Esophagus muscularis mucosa (tissue), 4 donors: ENCODE results near the gene TSSK2. TPM values are rescaled to one million over a fixed set of nuclear protein-coding genes. Genes with fewer than 3 reads are reported as not detected.
"Not testable (repeated sequence)": the region's sequence is repeated elsewhere in the genome, so short reads cannot be mapped to it uniquely, and the experiment has no call there.

ENCODE experiments used
- DNase-seq: peaks from one replicate; pipeline ENCODE4 v3.0.0-alpha.2; 2017; ENCODE audit errors: extremely low spot score
- H3K27ac ChIP-seq, 4 donors: fragments of 200-600 bp; sonication (generic); replicated peaks in 1 of 4; 1 replicate in 3 of 4; 2 replicates in 1 of 4; pipeline ENCODE4 v1.5.1; 2016 to 2019; ENCODE audit warnings: mild to moderate bottlenecking in 1 of 4
- H3K27me3 ChIP-seq, 4 donors: fragments of 200-600 bp; sonication (generic); one replicate each; pipeline versions ENCODE4 v1.5.1 to v1.6.0; 2016 to 2019
- H3K36me3 ChIP-seq, 4 donors: fragments of 200-600 bp; sonication (generic); one replicate each; pipeline ENCODE4 v1.5.1; 2016 to 2019
- H3K4me1 ChIP-seq, 4 donors: fragments of 200-600 bp; sonication (generic); one replicate each; pipeline ENCODE4 v1.5.1; 2016 to 2019
- H3K4me3 ChIP-seq, 4 donors: fragments of 200-600 bp; sonication (generic); 1 replicate in 2 of 4; 2 replicates in 2 of 4; pipeline ENCODE4 v1.5.1; 2016 to 2019; ENCODE audit warnings: mild to moderate bottlenecking in 4 of 4, moderate library complexity in 1 of 4
- H3K9me3 ChIP-seq, 4 donors: fragments of 200-600 bp; sonication (generic); 1 replicate in 3 of 4; 2 replicates in 1 of 4; pipeline ENCODE4 v1.5.1; 2016 to 2019
- EP300 ChIP-seq: sonication (generic); formaldehyde crosslinking; IDR thresholded peaks from one replicate; pipeline ENCODE4 v1.6.1; 2017; ENCODE audit warnings: antibody characterized with exemption
- POLR2A ChIP-seq: fragments of 450-650 bp; IDR thresholded peaks from one replicate; pipeline ENCODE4 v1.6.1; 2017; ENCODE audit warnings: antibody characterized with exemption, moderate library complexity, mild to moderate bottlenecking, low read depth
- POLR2AphosphoS5 ChIP-seq, 2 donors: sonication (generic); formaldehyde crosslinking; IDR thresholded peaks; one replicate each; pipeline ENCODE4 v1.6.1; 2017; ENCODE audit warnings: antibody characterized with exemption in 2 of 2
- WGBS: methylation state at CpG from one replicate; pipeline ENCODE4 v1.1.5; 2018; 5-methylcytosine and 5-hydroxymethylcytosine counted together
- intact Hi-C: fragments of 100-400 bp; cut with DNase I; formaldehyde crosslinking; loops from one replicate; pipeline ENCODE4 v1.15.1; 2023
- total RNA-seq, 4 donors: library from RNA; depleted of rRNA; stranded (reverse); fragments of >200 nt; gene quantifications; one replicate each; pipeline versions ENCODE4 v1.1.0 to v1.2.1, GENCODE V29; 2016
- TF ChIP-seq, protein P1 (sequence below), 3 experiments: fragments of 200-600 bp in 2 of 3; fragments of 450-650 bp in 1 of 3; sonication (generic) in 2 of 3; IDR thresholded peaks; one replicate each; pipeline ENCODE4 v1.5.1; 2017 to 2019; ENCODE audit warnings: antibody characterized with exemption in 3 of 3, mild to moderate bottlenecking in 2 of 3, moderate library complexity in 1 of 3

Gene TSSK2
- total RNA-seq, 4 donors from 2014 or later, result not detected

DNA sequence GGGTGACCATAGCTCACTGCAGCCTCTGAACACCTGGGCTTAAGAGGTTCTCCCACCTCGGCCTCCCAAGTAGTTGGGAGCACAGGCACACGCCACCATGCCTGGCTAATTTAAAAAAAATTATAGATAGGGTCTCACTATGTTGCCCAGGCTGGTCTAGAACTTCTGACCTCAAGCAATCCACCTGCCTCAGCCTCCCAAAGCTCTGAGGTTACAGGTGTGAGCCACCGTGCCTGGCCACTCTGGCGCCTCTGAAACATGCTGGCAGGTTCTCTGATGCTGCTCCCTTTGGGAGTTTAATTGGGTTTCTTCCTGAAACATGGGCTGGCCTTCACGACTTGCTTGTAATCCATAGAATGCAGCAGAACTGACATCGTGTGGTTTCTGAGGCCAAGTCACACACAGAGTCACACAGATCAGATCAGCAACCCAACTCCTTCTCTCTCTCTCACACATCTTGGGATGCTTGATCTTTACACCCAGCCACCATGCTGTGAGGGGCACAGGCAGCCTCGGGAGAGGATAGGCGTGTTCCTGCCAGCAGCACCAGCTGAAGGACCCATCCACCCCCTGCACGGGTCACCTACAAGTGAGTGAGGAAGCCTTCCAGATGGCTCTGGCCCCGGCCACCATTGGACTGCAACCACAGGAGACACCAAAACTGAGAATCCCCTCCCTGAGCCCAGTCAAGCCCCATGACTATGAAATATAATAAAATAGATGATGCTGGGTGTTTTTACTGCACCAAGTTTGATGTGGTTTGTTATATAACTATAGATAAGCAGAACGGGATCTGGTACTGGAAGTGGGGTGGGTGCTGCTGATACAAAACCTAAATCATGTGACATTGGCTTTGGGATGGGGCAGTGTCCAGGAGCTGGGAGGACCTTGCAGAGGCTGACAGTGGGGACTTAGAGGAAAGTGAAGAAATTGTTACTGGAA is 22.1 kb downstream of the TSSK2 start:
- H3K4me1 ChIP-seq, result peaks cover 8 to 21% (median 18%) of the 10 kb centered on the region in 4 donors
- H3K4me3 ChIP-seq, result no peak overlapping the region
- DNase-seq, result no peak
- no peak for TF ChIP-seq POLR2AphosphoS5 (IDR thresholded peaks at IDR 0.05)
- TF ChIP-seq EP300, result no peak
- no peak for TF ChIP-seq POLR2A
- TF ChIP-seq, protein P1, sequence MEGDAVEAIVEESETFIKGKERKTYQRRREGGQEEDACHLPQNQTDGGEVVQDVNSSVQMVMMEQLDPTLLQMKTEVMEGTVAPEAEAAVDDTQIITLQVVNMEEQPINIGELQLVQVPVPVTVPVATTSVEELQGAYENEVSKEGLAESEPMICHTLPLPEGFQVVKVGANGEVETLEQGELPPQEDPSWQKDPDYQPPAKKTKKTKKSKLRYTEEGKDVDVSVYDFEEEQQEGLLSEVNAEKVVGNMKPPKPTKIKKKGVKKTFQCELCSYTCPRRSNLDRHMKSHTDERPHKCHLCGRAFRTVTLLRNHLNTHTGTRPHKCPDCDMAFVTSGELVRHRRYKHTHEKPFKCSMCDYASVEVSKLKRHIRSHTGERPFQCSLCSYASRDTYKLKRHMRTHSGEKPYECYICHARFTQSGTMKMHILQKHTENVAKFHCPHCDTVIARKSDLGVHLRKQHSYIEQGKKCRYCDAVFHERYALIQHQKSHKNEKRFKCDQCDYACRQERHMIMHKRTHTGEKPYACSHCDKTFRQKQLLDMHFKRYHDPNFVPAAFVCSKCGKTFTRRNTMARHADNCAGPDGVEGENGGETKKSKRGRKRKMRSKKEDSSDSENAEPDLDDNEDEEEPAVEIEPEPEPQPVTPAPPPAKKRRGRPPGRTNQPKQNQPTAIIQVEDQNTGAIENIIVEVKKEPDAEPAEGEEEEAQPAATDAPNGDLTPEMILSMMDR (IDR thresholded peaks at IDR 0.05), result no peak
- intact Hi-C loops, result no loop called here
- H3K27ac ChIP-seq, result no peak overlapping the region
- H3K9me3 ChIP-seq, result peaks cover 0 to 6% (median 0%) of the 10 kb centered on the region in 4 donors
- H3K27me3 ChIP-seq, result peaks cover 0 to 76% (median 21%) of the 10 kb centered on the region in 4 donors
- 62% methylated on average over 8 of the region's 11 CpGs for WGBS
- no peaks in the 10 kb centered on the region for H3K36me3 ChIP-seq

DNA sequence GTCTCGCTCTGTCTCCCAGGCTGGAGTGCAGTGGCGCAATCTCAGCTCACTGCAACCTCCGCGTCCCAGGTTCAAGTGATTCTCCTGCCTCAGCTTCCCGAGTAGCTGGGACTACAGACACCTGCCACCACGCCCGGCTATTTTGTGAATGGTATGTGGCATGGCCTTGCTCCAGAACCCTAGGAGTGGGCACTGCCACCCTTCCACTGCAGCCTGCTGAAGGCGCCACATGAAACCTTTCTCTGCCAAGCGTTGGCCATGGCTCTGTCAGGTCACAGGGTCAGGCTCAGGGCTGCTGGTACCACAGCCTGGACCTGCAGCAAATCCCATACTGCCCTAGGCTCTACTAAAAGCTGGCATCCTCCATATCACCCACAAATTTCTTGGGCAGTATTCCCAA is 25.0 kb downstream of the TSSK2 start:
- 91% methylated on average over 9 of the region's 9 CpGs for WGBS
- H3K4me1 ChIP-seq, H3K36me3 ChIP-seq, DNase-seq, H3K27ac ChIP-seq, H3K4me3 ChIP-seq, H3K9me3 ChIP-seq, intact Hi-C loops: not testable (repeated sequence)
- H3K27me3 ChIP-seq, result peaks cover 0 to 65% (median 5%) of the 10 kb centered on the region in 4 donors

DNA sequence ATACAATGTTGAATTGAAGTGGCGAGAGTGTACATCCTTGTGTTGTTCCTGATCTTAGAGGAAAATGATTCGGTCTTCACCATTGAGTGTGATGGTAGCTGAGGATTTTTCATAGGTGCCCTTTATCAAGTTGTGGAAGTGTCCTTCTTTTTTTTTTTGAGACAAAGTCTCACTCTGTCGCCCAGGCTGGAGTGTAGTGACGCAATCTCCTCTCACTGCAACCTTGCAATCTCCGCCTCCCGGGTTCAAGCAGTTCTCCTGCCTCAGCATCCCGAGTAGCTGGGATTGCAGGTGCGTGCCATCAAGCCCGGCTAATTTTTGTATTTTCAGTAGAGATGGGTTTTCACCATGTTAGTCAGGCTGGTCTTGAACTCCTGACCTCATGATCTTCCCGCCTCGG is 27.5 kb downstream of the TSSK2 start:
- H3K4me1 ChIP-seq, H3K4me3 ChIP-seq, H3K36me3 ChIP-seq, H3K9me3 ChIP-seq, H3K27ac ChIP-seq, DNase-seq, intact Hi-C loops: not testable (repeated sequence)
- H3K27me3 ChIP-seq, result peaks cover 0 to 63% (median 2%) of the 10 kb centered on the region in 4 donors
- 85% methylated on average over 11 of the region's 11 CpGs for WGBS

GRCh38 chr22:19164425-19164824 is 33.3 kb downstream of the TSSK2 start:
- Histone ChIP-seq H3K4me1 (peaks cover 5 to 7% (median 5%) of the 10 kb centered on the region in 4 donors), H3K36me3 (no peaks in the 10 kb centered on the region), H3K27me3 (peaks cover 0 to 84% (median 14%) of the 10 kb centered on the region in 4 donors), H3K9me3 (no peaks in the 10 kb centered on the region), H3K27ac (no peak overlapping the region), H3K4me3 (no peak overlapping the region)
- no peak for TF ChIP-seq POLR2AphosphoS5 (IDR thresholded peaks at IDR 0.05)
- TF ChIP-seq, protein P1 (IDR thresholded peaks at IDR 0.05), result no peak
- DNase-seq, result no peak
- WGBS, result 96% methylated on average over 6 of the region's 6 CpGs
- intact Hi-C loops, result no loop called here

- Histone ChIP-seq H3K27me3 (peaks cover 0 to 82% (median 15%) of the 10 kb centered on the region in 4 donors), H3K27ac (no peak overlapping the region), H3K4me1 (peaks cover 22 to 24% (median 22%) of the 10 kb centered on the region in 4 donors), H3K36me3 (no peaks in the 10 kb centered on the region), H3K9me3 (no peaks in the 10 kb centered on the region), H3K4me3 (no peak overlapping the region)
- TF ChIP-seq EP300 (no peak), POLR2AphosphoS5 (IDR thresholded peaks at IDR 0.05) (no peak), POLR2A (no peak)
- TF ChIP-seq, protein P1 (IDR thresholded peaks at IDR 0.05), result no peak
- intact Hi-C loops, result no loop called here
- 87% methylated on average over 8 of the region's 8 CpGs for WGBS
- DNase-seq, result no peak
Measured at GRCh38 chr22:19166421-19166820, 35.3 kb downstream of the TSSK2 start.
